GM19467 (cell line): ENCODE measurements around the gene KNDC1.
"Not testable (repeated sequence)": the region's sequence is repeated elsewhere in the genome, so short reads cannot be mapped to it uniquely, and the experiment has no call there.

Experiments
- ATAC-seq: cut with Tn5 transposase; IDR thresholded peaks from one replicate; pipeline ENCODE4 v1.9.1; 2021; ENCODE audit warnings: mild to moderate bottlenecking, moderate library complexity; ENCODE audit not compliant: unreplicated experiment

Gene KNDC1, protein sequence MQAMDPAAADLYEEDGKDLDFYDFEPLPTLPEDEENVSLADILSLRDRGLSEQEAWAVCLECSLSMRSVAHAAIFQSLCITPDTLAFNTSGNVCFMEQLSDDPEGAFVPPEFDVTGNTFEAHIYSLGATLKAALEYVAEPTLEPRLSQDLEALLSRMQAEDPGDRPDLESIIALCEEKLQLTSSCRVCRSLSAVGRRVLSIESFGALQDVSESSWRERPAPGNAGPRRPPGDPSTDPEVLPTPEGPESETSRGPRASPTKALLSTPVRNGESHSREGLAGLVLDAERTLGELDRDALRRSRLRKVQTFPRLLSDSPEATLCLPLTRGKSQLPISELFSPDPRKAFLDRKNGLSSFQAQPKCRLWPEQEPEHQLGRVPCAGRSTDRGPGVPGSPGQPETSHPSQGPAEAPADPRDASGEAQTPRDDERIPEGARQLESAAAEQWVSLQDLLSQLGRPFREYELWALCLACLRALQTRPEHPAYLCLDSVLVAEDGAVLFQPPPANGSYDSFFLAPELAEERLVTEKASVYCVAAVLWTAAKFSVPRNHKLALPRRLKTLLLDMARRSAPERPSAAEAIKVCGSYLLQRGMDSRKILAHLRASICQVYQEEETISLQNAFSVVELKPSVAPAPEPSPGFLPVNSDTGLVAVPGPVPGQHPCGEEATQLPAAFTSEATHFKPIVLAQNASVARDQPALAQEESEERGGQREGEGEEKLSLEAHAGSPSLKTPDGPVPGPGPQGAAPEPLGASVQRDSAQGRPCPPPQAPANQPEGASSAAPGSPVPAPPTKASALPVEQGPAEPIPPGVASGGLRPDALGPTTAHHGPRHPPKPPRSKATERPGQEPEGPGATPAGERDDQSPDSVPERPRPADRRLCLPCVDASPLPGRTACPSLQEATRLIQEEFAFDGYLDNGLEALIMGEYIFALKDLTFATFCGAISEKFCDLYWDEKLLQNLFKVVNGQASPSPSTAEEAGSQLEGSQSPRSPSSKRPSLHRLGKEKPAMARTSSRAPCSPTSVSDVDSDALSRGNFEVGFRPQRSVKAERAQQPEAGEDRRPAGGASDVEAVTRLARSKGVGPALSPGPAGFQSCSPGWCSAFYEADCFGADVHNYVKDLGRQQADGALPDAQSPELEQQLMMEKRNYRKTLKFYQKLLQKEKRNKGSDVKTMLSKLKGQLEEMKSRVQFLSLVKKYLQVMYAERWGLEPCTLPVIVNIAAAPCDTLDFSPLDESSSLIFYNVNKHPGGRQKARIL (N-terminal part only)

DNA sequence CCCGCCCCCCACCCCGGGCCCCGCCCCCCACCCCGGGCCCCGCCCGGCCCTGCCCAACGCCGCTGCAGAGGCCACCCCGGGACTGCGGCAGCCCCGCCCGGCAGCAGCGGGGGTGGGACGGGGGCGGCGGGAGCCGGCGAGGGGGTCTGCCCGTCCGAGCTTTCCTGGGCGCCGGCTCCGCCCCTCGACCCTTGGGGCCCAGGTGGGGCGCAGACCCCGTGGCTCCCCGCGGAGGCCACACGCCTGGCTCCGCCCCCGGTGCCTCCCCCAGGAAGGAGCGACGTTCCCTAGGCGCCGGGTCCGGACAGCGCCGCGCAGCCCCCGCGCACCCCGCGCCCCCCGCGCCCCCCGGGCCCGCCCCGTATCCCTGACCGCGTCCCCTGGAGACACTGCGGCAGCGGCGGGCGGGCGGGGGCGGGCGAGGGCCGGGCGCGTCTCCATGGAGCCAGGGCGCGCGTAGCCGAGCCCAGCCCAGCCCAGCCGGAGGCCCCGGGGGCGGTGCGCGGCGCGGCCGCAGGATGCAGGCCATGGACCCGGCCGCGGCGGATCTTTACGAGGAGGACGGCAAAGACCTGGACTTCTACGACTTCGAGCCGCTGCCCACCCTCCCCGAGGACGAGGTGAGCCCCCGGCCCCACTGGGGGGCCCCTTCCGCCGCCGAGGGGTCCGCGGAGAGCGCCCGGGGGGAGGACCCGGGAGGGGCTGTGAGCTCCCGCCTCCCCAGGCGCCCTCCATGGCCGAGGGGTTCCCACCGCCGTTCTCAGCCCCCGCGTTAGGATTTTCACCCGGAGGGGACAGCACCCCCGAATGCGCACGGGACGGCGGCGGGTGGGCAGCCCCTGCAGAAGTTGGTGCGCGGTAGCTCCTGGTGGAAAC, at the start of gene KNDC1:
TSS of gene KNDC1 (plus strand) at position 270 of the 876 bp plus-strand sequence. CDS start at position 519, 249 bp downstream.
- no peak for ATAC-seq

DNA sequence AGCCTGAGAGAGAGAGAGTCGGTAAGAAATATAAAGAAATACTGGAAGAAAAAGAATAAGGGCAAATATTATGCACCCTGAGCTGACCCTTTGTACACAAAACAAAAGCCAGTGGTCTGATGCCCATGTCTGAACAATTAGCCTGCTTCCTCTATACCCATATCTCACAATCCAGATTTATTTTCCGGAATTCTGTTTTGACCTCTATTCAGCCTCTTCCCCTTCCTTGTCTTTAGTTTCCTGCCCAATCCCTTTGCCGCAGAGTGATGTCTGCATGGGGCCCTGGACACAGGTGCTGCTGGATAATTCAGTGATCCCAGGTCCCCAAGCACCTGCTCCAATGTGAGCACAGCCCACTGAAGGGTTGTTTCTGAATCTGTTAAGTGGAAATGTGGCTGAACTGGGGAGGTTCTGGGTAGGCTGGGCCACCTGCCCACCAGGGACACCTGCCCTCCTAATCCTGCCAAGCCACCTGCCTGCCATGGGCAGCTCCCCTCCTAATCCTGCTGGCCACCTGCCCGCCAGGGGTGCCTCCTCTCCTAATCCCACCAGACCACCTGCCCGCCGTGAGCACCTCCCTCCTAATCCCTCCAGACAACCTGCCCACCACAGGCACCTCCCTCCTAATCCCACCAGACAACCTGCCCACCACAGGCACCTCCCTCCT, 49.3 kb upstream of the KNDC1 start:
- ATAC-seq, result no peak

DNA sequence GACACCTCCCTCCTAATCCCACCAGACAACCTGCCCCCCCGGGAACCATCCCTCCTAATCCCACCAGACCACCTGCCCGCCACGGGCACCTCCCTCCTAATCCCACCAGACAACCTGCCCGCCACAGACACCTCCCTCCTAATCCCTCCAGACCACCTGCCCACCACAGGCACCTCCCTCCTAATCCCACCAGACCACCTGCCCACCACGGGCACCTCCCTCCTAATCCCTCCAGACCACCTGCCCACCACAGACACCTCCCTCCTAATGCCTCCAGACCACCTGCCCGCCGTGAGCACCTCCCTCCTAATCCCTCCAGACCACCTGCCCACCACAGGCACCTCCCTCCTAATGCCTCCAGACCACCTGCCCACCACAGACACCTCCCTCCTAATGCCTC, 48.4 kb upstream of the KNDC1 start:
- ATAC-seq, result not testable (repeated sequence)

DNA sequence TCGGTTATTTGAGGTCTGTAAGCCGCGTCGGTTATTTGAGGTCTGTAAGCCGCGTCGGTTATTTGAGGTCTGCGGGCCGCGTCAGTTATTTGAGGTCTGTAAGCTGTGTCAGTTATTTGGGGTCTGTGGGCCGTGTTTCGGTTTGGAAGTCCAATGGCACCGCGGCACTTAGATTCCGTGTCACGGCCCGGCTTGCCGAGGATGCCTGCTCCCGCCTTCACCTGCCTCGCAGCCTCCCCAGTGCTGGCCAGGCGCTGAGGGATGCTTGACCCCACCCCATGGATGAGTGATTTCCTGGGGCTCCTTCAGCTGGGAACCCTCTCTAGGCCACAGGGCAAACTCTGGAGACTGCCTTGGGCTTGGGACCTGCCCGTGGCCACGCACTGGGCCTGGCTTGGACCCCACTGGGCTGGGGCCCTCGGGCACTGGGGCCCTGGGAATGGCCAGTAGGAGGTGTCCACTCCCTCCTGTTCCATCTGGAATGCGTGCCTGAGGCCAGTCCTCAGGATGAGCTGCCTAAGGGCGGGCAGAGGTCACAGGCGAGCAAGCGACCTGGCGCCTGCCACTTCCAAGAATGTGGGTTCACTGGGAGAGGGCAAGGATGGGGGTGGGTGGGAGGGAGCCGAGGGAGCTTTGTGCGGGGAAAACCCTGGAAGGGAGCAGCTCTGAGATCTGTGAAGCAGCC, 46.7 kb upstream of the KNDC1 start:
- no peak for ATAC-seq

DNA sequence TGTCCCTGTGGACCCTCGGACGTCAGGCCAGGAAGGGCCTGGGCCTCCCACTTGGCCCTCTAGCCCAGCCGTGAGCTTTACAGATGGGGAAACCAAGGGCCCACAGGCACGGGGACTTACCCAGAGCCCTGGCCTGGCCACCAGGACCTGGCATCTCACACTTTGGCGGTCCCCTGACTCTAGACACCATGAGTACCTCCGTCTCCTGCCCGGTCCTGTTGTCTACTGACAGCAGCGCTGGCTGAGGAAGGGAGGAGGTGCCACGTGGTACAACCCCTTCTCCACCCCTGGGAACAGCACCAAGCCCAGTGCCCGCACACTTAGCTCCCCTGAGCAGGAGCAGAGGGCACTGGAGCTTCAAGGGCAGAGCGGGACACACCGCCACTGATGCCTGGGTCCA, 46.2 kb upstream of the KNDC1 start:
- ATAC-seq, result no peak

DNA sequence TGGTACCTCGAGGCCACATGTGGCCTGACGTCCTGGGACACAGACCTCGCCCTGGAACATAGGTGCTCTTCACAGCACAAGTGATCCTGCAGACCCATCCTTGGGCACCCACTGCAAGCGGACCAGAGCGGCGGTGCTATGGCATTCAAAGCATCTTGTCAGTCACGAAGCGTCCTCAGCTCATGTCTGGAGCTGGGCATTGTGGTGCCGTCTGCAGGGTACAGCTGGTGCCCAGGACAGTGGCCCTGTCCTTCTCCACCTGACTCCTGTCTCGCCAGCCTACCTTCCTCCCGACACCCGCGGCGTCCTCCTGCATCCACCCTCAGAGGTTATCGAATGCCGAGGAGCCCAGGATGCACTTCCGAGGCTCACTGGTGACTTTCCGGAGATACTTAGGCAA, 45.8 kb upstream of the KNDC1 start:
- ATAC-seq, result no peak

DNA sequence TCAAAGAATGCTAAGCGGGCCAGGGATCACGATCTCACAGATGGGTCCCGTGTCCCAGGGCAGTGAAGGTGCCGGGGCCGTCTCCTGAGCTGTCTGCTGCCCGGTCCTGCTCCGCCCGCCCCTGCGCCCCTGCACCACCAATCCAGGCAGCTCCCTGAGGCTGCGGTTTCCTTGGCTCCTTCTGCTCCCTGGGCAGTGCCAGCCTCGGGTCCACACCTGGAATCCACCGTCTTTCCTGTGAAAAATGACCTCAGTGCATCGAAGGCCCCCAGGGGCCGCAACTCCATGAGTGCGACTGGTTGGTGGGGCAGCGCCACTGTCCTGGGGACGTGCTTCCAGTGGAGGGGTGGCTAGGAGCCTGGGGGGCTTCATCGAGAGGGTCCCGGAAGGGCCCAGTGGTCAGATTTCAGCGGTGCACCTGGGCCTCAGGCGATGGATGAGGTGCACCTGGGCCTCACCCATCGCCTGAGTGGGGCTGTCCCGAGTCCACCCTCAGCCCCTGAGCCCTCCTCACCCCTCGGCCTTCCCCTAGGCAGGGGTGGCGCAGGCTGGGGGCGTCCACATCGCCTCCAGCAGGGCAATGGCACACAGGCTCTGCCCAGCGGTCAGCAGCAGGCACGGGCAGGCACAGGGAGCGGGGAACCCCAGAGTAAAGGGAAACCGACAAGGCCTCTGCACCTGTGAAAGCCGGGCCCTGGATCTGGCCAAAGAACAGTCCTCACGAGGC, 45.1 kb upstream of the KNDC1 start:
- ATAC-seq, result no peak

DNA sequence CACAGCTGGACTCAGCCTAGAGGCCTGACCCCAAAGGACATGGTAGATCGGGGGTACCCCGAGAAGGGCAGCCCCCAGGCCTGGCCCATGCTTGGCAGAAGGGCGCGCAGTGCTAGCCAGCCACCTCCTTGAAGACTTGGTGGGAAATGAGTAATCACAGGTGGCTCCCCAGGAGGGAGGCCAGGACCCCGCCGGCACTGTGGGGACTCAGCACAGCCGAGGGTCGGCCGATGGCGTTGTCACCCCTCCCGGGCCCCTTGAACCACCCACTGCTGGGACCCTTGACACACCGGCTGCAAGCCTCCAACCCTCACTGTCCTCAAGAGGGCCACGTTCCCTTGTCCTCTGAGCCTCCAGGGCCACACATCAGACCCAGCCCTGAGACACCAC, 44.6 kb upstream of the KNDC1 start:
- ATAC-seq, result no peak

DNA sequence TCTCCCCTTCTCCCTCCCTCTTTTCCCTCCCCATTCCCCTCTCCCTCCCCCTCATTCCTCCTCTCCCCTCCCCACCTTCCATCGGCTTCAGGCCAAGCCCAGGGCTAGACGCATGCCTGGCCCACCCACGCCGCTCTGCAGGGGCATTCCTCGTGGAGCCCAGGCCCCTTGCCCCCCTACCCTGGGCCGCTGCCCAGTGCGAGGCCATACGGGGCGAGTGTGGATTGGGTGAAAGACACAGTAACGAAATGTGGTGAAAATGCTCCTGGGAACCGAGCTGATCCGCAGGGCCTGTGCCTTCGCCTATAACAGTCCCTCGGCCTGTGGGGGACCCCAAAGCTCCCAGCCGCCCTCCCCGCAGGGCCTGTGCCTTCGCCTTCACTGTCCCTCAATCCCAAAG, 44.0 kb upstream of the KNDC1 start:
- ATAC-seq, result no peak

DNA sequence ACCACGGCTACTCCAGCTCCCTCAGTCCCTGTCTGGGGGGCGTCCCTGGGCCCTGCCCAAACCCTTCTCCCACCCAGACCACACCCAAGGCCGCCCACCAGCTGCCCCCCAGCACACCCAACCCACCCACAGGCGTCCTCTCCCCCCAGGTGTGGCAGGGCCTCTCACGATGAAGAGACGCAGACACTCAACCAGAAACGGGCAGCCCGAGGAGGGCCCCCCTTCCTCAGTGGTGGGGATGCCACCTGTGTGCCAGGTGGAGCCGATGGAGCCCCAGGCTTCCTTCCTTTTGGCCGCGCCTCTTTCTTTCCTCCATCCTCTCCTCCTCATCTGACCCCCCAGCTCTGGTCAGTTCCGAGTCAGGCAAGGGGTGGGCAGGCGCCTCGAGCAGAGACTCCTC, 43.6 kb upstream of the KNDC1 start:
- no peak for ATAC-seq

DNA sequence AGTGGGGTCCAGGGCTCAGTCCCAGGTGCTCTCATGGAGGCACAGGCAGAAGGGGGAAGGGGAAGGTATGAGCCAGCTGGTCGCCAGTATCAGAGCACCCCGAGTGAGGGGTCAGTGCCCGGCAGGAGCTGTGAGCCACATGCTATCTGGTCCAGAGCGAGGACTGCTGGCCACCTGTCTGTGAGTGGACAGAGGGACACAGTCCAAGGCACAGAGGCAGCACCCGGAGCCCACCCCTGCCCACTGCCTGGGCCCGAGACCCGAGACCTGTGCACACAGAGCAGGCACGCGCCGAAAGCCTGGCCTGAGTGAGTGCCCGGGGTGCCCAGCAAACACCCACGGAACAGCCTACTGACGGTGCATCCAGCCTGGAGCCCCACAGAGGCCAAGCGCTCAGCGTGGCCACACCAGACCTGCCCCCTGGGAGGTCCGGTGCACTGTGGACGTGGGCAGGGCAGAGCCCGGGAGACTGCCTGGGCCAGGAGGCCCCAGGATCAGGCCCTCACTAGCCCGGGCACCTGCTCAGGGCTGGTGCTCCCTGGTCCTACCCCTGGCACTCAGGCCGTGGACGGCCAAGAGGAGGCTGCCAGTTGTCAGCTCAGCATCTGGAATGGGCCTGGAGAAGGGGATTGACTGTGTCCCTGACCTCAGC, 42.9 kb upstream of the KNDC1 start:
- ATAC-seq, result no peak

DNA sequence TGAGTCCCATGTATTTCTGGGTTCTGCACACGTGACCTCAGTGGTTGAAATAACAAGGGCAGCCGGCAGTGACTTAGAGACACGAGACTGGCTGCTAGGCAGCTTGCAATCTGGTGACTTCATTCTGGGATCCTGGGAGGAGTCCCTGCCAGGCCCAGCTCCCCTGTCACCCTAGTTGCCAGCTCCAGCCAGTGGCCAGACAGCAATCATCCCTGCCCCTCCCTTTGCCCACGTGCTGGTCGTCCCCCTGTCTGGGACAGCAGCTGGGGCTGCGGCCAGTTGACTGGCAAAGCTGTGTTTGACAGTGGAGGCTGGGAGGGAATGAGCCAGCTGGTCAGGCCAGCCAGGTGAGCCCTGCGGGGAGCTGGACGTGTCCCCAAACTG, 42.3 kb upstream of the KNDC1 start:
- no peak for ATAC-seq

DNA sequence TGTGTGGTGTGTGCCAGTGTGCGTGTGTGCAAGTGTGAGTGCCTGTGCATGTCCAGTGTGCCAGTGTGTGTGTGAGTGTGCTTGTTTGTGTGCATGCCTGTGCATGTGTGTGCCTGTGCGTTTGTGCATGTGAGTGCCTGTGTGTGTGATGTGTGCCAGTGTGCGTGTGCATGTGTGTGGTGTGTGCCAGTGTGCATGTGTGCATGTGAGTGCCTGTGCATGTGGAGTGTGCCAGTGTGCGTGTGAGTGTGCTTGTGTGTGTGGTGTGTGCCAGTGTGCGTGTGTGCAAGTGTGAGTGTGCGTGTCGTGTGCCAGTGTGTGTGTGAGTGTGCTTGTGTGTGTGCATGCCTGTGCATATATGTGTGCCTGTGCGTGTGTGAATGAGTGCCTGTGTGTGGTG, 38.5 kb upstream of the KNDC1 start:
- ATAC-seq, result no peak

DNA sequence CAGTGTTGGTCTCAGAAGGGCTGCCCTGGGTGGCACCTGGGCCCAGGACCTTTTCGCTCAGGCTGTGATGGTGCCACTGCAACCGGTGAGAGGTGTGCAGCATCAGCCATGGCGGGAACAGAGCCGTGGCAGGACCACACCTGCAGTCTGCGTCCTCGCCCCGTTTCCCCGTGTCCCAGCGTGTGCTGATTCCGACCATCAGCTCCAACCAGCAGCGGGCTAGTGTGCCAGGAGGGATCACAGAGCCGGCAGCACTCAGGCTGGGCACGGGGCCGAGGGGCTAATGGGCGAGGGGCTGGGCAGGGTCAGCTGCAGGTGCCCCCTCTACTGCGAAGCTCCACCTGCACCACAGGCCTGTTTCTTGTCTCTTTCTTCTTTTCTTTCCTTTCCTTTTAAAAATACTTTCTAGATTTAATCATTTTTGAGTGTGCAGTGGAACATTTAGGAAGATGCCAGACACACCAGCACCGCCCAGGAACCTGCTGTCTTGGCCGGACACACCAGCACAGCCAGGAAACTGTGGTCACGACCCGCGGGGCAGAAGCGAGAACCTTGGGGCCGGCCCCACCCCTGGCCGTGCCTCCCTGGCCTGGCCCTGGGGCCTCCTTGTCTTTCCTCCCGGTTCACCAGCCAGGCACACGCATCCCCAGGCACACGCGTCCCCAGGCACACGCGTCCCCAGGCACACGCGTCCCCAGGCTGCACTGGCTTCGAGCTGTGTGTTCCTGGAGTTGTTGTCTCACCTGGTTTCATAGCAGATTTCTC, 37.7 kb upstream of the KNDC1 start:
- no peak for ATAC-seq

DNA sequence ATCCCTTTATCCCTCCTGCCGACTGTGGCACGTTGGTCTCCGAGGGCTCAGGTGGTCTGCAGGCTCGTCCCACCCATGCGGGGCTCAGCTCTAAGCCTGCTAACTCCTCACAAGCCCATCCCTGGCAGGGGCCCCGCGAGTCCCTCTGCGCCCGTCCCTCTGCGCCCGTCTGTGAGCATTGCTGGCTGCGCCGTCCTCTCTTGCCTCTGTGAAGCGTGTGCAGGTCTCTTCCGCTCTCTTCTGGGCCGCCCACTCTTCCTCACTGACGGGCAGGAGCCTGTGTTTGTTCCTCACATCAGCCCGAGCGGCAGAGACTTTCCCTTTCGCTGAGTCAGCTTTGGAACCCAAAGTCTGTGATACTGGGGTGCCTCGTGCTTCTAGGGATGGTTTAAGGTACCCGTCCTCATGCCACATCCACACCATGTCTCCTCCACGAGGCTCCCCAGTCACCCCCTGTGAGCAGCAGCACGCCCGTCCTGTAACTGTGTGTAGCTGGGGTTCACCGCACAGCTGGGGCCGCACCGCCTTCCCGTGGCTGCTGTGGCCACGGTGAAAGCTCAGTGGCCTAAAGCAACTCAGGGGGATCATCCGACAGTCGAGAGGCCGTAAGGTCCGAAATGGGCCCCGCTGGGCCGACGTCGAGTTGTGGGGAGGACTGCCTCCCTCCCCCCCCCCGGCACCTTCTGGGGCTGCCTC, 36.8 kb upstream of the KNDC1 start:
- no peak for ATAC-seq

DNA sequence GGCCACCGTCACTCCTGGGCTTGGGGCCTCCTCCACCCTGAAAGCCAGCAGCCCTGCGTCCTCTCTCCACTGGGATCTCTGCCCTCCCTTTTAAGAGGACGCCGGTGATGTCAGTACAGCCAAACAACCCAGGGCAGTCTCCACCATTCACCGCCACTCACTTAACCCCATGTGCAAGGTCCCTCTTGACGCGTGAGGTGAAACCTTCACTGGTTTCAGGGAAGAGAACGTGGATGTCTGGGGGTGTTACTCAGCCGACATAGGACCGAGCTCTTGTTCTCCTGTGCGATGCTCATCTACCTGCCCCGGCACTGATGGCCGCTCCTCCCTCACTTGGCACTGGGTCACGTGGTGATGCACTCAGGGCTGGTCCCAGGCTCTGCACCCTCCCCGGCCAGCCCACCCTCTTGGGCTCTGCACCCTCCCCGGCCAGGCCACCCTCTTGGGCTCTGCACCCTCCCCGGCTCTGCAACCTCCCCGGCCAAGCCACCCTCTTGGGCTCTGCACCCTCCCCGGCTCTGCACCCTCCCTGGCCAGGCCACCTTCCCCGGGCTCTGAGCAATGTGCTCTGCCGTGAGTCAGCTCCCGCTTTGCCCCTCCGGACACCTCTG, 36.2 kb upstream of the KNDC1 start:
- no peak for ATAC-seq
